Erythroblast (primary cell): ENCODE measurements around the gene ZNF793.

Experiments
- GATA1 ChIP-seq: IDR thresholded peaks from 2 replicates; pipeline ENCODE4 v1.6.1; 2011; ENCODE audit warnings: low read depth, mild to moderate bottlenecking, control low read depth, low read length, moderate library complexity
- POLR2A ChIP-seq: IDR thresholded peaks from 2 replicates; pipeline ENCODE4 v1.6.1; 2011; ENCODE audit warnings: mild to moderate bottlenecking, low read length

GRCh38 chr19:37563518-37563917, 56.8 kb downstream of the ZNF793 start:
- TF ChIP-seq POLR2A = no peak
- TF ChIP-seq GATA1 = no peak
